NT2/D1 (cell line): ENCODE measurements around the gene RSRC1.
"Not testable (repeated sequence)": the region's sequence is repeated elsewhere in the genome, so short reads cannot be mapped to it uniquely, and the experiment has no call there.

Experiments
- SUZ12 ChIP-seq: IDR thresholded peaks from 2 replicates; pipeline ENCODE4 v1.6.1; 2011; ENCODE audit not compliant: insufficient read length, insufficient read depth; ENCODE audit errors: extremely low read depth
- YY1 ChIP-seq: IDR thresholded peaks from 2 replicates; pipeline ENCODE4 v1.6.1; 2011; ENCODE audit not compliant: insufficient read length, insufficient read depth

DNA sequence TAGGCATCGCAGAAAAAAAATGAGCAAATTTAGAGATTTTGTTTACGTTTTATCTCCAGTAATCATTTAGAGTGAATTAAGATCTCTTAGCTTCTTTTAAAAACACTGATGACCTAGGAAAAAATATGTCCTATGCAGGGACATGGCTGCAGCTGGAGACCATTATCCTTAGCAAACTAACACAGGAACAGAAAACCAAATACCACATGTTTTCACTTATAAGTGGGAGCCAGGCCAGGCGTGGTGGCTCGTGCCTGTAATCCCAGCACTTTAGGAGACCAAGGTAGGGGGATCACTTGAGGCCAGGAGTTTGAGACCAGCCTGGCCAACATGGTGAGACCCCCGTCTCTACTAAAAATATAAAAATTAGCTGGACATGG lies 298.6 kb downstream of the RSRC1 start:
- TF ChIP-seq SUZ12, YY1: not testable (repeated sequence)
